H9 (cell line): ENCODE measurements around the gene NUMBL. TPM values are rescaled to one million over a fixed set of nuclear protein-coding genes. Genes with fewer than 3 reads are reported as not detected.
A peak's percentile ranks its signal among the peaks of the same experiment; 100 is the strongest.

Source experiments
- DNase-seq: peaks from one replicate; pipeline ENCODE4 v3.0.0-alpha.2; 2017
- H2AFZ ChIP-seq: one replicate; pipeline ENCODE4 v1.6.1; 2013; ENCODE audit warnings: mild to moderate bottlenecking, low read length, control low read depth, moderate library complexity
- H2AK5ac ChIP-seq: 2 replicates; pipeline ENCODE4 v1.6.1; 2013; ENCODE audit warnings: low read length, control low read depth, mixed read lengths; ENCODE audit not compliant: insufficient read length
- H2BK120ac ChIP-seq: one replicate; pipeline ENCODE4 v1.6.1; 2013; ENCODE audit warnings: low read depth, mild to moderate bottlenecking, low read length, control low read depth, inconsistent platforms; ENCODE audit not compliant: poor library complexity, severe bottlenecking
- H2BK12ac ChIP-seq: 2 replicates; pipeline ENCODE4 v1.6.1; 2013; ENCODE audit warnings: low read length, control low read depth, mixed read lengths, low read depth; ENCODE audit not compliant: insufficient read length
- H2BK15ac ChIP-seq: 2 replicates; pipeline ENCODE4 v1.6.1; 2013; ENCODE audit warnings: low read depth, low read length, control low read depth
- H2BK20ac ChIP-seq: one replicate; pipeline ENCODE4 v1.6.1; 2013; ENCODE audit warnings: low read depth, mild to moderate bottlenecking, low read length, control low read depth, inconsistent platforms; ENCODE audit not compliant: poor library complexity, severe bottlenecking
- H2BK5ac ChIP-seq: 2 replicates; pipeline ENCODE4 v1.6.1; 2013; ENCODE audit warnings: low read length, control low read depth, mixed read lengths; ENCODE audit not compliant: insufficient read length
- H3K14ac ChIP-seq: 2 replicates; pipeline ENCODE4 v1.6.1; 2013; ENCODE audit warnings: low read length, control low read depth; ENCODE audit not compliant: insufficient read depth
- H3K18ac ChIP-seq: 2 replicates; pipeline ENCODE4 v1.6.1; 2013; ENCODE audit warnings: low read depth, mild to moderate bottlenecking, mixed read lengths, low read length, control low read depth; ENCODE audit not compliant: insufficient read length
- H3K23ac ChIP-seq: 2 replicates; pipeline ENCODE4 v1.6.1; 2013; ENCODE audit warnings: low read length, control low read depth, mixed read lengths, low read depth; ENCODE audit not compliant: insufficient read length
- H3K23me2 ChIP-seq: 2 replicates; pipeline ENCODE4 v1.6.1; 2013; ENCODE audit warnings: low read depth, mild to moderate bottlenecking, mixed read lengths, low read length, control low read depth; ENCODE audit not compliant: insufficient read length, poor library complexity, severe bottlenecking
- H3K27ac ChIP-seq: 2 replicates; pipeline ENCODE4 v1.5.1; 2013; ENCODE audit warnings: low read length, control low read depth, mixed read lengths, low read depth; ENCODE audit not compliant: insufficient read length
- H3K27me3 ChIP-seq: 2 replicates; pipeline ENCODE4 v1.6.1; 2013; ENCODE audit warnings: low read length, control low read depth, inconsistent platforms; ENCODE audit not compliant: insufficient read depth
- H3K4ac ChIP-seq: 2 replicates; pipeline ENCODE4 v1.6.1; 2013; ENCODE audit warnings: low read depth, mild to moderate bottlenecking, control low read depth, inconsistent platforms, low read length, moderate library complexity
- H3K4me1 ChIP-seq: 2 replicates; pipeline ENCODE4 v1.6.1; 2013; ENCODE audit warnings: low read length, control low read depth, inconsistent platforms; ENCODE audit not compliant: insufficient read depth
- H3K4me2 ChIP-seq: 2 replicates; pipeline ENCODE4 v1.6.1; 2013; ENCODE audit warnings: low read length, control low read depth, mixed read lengths; ENCODE audit not compliant: insufficient read length, insufficient read depth
- H3K56ac ChIP-seq: 2 replicates; pipeline ENCODE4 v1.6.1; 2013; ENCODE audit warnings: low read depth, mild to moderate bottlenecking, mixed read lengths, low read length, control low read depth; ENCODE audit not compliant: insufficient read length
- H3K79me1 ChIP-seq: 2 replicates; pipeline ENCODE4 v1.6.1; 2013; ENCODE audit warnings: low read depth, mild to moderate bottlenecking, moderate library complexity, low read length, control low read depth, inconsistent platforms; ENCODE audit not compliant: insufficient read depth, poor library complexity, severe bottlenecking
- H3K79me2 ChIP-seq: 2 replicates; pipeline ENCODE4 v1.6.1; 2013; ENCODE audit warnings: low read length, control low read depth, inconsistent platforms; ENCODE audit not compliant: insufficient read depth
- H3K9ac ChIP-seq: 2 replicates; pipeline ENCODE4 v1.6.1; 2013; ENCODE audit warnings: low read length, control low read depth, mixed read lengths; ENCODE audit not compliant: insufficient read length; ENCODE audit errors: extremely low read depth
- H3K9me3 ChIP-seq: one replicate; pipeline ENCODE4 v1.6.1; 2013; ENCODE audit warnings: low read depth, low read length, inconsistent platforms; ENCODE audit not compliant: control insufficient read depth
- H3T11ph ChIP-seq: one replicate; pipeline ENCODE4 v1.6.1; 2013; ENCODE audit warnings: mild to moderate bottlenecking, low read length, control low read depth, inconsistent platforms
- H4K20me1 ChIP-seq: one replicate; pipeline ENCODE4 v1.6.1; 2013; ENCODE audit not compliant: control insufficient read depth, insufficient read length, insufficient read depth
- H4K5ac ChIP-seq: 2 replicates; pipeline ENCODE4 v1.6.1; 2013; ENCODE audit warnings: low read depth, mild to moderate bottlenecking, mixed read lengths, low read length, control low read depth; ENCODE audit not compliant: insufficient read length
- H4K8ac ChIP-seq: replicated peaks from 2 replicates; pipeline ENCODE4 v1.6.1; 2013; ENCODE audit warnings: low read length, control low read depth, mixed read lengths, low read depth; ENCODE audit not compliant: insufficient read length
- H4K91ac ChIP-seq: 2 replicates; pipeline ENCODE4 v1.6.1; 2013; ENCODE audit warnings: low read depth, mild to moderate bottlenecking, moderate library complexity, mixed read lengths, low read length, control low read depth; ENCODE audit not compliant: insufficient read length
- H3K27ac Mint-ChIP-seq, 3 experiments: 2 replicates in 2 of 3; 3 replicates in 1 of 3; pipeline ENCODE4 v1.8.0; 2020 to 2021; ENCODE audit warnings: mixed read lengths in 3 of 3, mild to moderate bottlenecking in 1 of 3, moderate library complexity in 1 of 3
- H3K27me3 Mint-ChIP-seq: 2 replicates; pipeline ENCODE4 v1.8.0; 2021; ENCODE audit warnings: low read depth, mild to moderate bottlenecking, moderate library complexity, mixed read lengths
- H3K36me3 Mint-ChIP-seq, 3 experiments: 2 replicates in 2 of 3; 3 replicates in 1 of 3; pipeline ENCODE4 v1.8.0; 2020 to 2021; ENCODE audit warnings: low read depth in 3 of 3, mixed read lengths in 3 of 3; ENCODE audit not compliant: insufficient read depth in 1 of 3
- H3K4me1 Mint-ChIP-seq, 2 experiments: 2 replicates each; pipeline ENCODE4 v1.8.0; 2020; ENCODE audit warnings: mixed read lengths in 2 of 2
- H3K4me3 Mint-ChIP-seq, 2 experiments: 2 replicates in 1 of 2; 3 replicates in 1 of 2; pipeline ENCODE4 v1.8.0; 2020 to 2021; ENCODE audit warnings: mild to moderate bottlenecking in 2 of 2, mixed read lengths in 2 of 2, moderate library complexity in 1 of 2
- H3K9me3 Mint-ChIP-seq, 2 experiments: 2 replicates in 1 of 2; 3 replicates in 1 of 2; pipeline ENCODE4 v1.8.0; 2020; ENCODE audit warnings: mild to moderate bottlenecking in 2 of 2, mixed read lengths in 2 of 2, moderate library complexity in 1 of 2
- WGBS: extraction: QIAGEN DNeasy Blood & Tissue Kit; methylation state at CpG from one replicate; pipeline ENCODE4 v1.1.7; 2013; ENCODE audit warnings: missing lambda C conversion rate, low lambda C conversion rate, mixed read lengths; ENCODE audit not compliant: insufficient read length; ENCODE audit errors: extremely low coverage; 5-methylcytosine and 5-hydroxymethylcytosine counted together
- total RNA-seq: library from RNA; stranded (reverse); gene quantifications from 2 replicates; pipeline ENCODE4 v1.2.1, GENCODE V29; 2021
- TF ChIP-seq, protein P1 (sequence below): fragments of 200-600 bp; sonication (generic); conservative IDR thresholded peaks from 3 replicates; pipeline ENCODE4 v1.8.0; 2021; ENCODE audit warnings: antibody characterized with exemption, mild to moderate bottlenecking

The NUMBL gene
- total RNA-seq, 1 experiment from 2014 or later, result 34.5 TPM

DNA sequence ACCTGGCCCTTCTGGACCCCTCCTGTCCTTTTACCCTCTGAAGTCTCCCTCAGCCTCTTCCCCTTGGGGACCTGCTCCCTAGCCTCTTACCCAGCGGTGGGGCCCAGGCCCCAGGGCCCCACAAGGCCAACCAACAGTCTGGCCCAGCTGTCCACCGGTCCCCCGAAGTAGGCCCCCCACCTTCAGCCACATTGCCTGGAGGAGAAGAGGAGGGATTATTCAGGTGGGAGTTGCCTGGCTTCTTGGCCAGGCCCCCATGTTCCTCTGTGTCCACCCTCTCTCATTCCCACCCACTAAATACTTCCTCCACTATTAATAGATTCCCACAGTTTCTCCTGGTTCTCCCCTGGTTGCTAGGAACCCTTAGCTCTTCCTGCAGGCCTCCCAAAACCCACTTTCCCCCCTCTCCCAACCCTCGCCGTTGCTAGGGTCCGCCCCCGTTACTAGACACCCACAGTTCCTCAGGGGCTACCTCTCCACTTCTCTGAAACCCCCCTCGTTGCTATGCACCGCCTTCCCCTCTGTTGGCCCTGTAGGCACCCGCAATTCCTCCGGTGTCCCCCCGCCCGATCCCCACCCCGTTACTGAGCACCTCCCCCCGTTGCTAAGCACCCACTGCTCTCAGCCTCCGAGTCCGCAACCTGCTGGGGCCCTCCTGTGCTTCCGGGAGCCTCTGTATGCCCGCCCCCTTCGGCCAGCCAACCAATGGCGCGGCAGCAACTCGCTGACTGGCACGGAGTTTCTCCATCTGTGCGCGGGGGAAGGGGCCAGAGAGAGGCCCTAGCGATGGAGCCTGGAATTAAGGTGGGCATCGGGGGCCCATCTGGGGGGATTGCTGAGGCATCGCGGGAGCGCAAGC, 24.2 kb upstream of the NUMBL start:
- Histone ChIP-seq H3T11ph (no peak overlapping the region), H4K5ac (no peak overlapping the region), H3K9ac (no peak overlapping the region), H3K4me1 (no peaks in the 10 kb centered on the region; the same call in 1 of the 2 replicates), H2BK12ac (no peak overlapping the region), H3K4me2 (peak overlapping the region; percentile 84), H2BK20ac (no peak overlapping the region), H3K18ac (peak overlapping the region; percentile 21), H3K56ac (no peak overlapping the region), H2BK15ac (no peak overlapping the region), H3K14ac (no peak overlapping the region), H3K4ac (no peak overlapping the region), H3K9me3 (no peaks in the 10 kb centered on the region), H2AK5ac (no peak overlapping the region), H3K79me1 (no peaks in the 10 kb centered on the region), H3K23me2 (peaks cover 32% of the 10 kb centered on the region), H3K27me3 (no peaks in the 10 kb centered on the region), H4K8ac (no peak overlapping the region), H3K79me2 (no peaks in the 10 kb centered on the region; the same call in 1 of the 2 replicates), H4K20me1 (no peaks in the 10 kb centered on the region), H3K23ac (no peak overlapping the region), H2BK5ac (no peak overlapping the region), H2BK120ac (no peak overlapping the region), H2AFZ (no peak overlapping the region), H3K27ac (no peak overlapping the region), H4K91ac (no peak overlapping the region)
- Mint-ChIP-seq H3K36me3 (peaks cover 18 to 36% (median 24%) of the 10 kb centered on the region in 3 experiments), H3K9me3 (no peaks in the 10 kb centered on the region), H3K4me3 (peak overlapping the region; percentile 93 to 97), H3K27ac (peak overlapping the region; percentile 91 to 99 (median 96); a peak in 6 of 7 replicates), H3K27me3 (no peaks in the 10 kb centered on the region; the same call in 1 of the 2 replicates), H3K4me1 (peaks cover 27 to 36% of the 10 kb centered on the region in 2 experiments)
- WGBS, result no CpG with 5 or more reads among the region's 31 CpGs
- TF ChIP-seq, protein P1, sequence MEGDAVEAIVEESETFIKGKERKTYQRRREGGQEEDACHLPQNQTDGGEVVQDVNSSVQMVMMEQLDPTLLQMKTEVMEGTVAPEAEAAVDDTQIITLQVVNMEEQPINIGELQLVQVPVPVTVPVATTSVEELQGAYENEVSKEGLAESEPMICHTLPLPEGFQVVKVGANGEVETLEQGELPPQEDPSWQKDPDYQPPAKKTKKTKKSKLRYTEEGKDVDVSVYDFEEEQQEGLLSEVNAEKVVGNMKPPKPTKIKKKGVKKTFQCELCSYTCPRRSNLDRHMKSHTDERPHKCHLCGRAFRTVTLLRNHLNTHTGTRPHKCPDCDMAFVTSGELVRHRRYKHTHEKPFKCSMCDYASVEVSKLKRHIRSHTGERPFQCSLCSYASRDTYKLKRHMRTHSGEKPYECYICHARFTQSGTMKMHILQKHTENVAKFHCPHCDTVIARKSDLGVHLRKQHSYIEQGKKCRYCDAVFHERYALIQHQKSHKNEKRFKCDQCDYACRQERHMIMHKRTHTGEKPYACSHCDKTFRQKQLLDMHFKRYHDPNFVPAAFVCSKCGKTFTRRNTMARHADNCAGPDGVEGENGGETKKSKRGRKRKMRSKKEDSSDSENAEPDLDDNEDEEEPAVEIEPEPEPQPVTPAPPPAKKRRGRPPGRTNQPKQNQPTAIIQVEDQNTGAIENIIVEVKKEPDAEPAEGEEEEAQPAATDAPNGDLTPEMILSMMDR, result no peak
- peak; percentile 96 for DNase-seq
